SJCRH30 (cell line): ENCODE data around the gene TRMT11. TPM values are rescaled to one million over a fixed set of nuclear protein-coding genes. Genes with fewer than 3 reads are reported as not detected.
"Not testable (repeated sequence)": the region's sequence is repeated elsewhere in the genome, so short reads cannot be mapped to it uniquely, and the experiment has no call there.

Experiments
- DNase-seq, 2 experiments: peaks; one replicate each; pipeline ENCODE4 v3.0.0-alpha.2; 2015 to 2020
- H3K27ac ChIP-seq: fragments of 250-450 bp; sonication (Bioruptor Pico); 2 replicates; pipeline ENCODE4 v1.5.1; 2020; ENCODE audit warnings: mild to moderate bottlenecking, moderate library complexity
- H3K27me3 ChIP-seq: fragments of 250-450 bp; sonication (Bioruptor Pico); 2 replicates; pipeline ENCODE4 v1.5.1; 2020; ENCODE audit warnings: mild to moderate bottlenecking, moderate library complexity
- H3K36me3 ChIP-seq: fragments of 250-450 bp; sonication (Bioruptor Pico); 2 replicates; pipeline ENCODE4 v1.5.1; 2020; ENCODE audit warnings: mild to moderate bottlenecking, moderate library complexity
- H3K4me1 ChIP-seq: fragments of 250-450 bp; sonication (Bioruptor Pico); 2 replicates; pipeline ENCODE4 v1.5.1; 2020; ENCODE audit warnings: mild to moderate bottlenecking, moderate library complexity
- H3K4me3 ChIP-seq: fragments of 250-450 bp; sonication (Bioruptor Pico); 2 replicates; pipeline ENCODE4 v1.5.1; 2020; ENCODE audit warnings: mild to moderate bottlenecking, moderate library complexity
- H3K9me3 ChIP-seq: fragments of 250-450 bp; sonication (Bioruptor Pico); replicated peaks from 2 replicates; pipeline ENCODE4 v1.5.1; 2020; ENCODE audit warnings: mild to moderate bottlenecking, moderate library complexity
- total RNA-seq: library from RNA; depleted of rRNA; stranded (reverse); fragments of >200 nt; shearing (Covaris generic); gene quantifications from 2 replicates; pipeline ENCODE4 v1.2.3, GENCODE V29; 2014

TRMT11 gene
- total RNA-seq, 1 experiment from 2014 or later: 30.2 TPM

DNA sequence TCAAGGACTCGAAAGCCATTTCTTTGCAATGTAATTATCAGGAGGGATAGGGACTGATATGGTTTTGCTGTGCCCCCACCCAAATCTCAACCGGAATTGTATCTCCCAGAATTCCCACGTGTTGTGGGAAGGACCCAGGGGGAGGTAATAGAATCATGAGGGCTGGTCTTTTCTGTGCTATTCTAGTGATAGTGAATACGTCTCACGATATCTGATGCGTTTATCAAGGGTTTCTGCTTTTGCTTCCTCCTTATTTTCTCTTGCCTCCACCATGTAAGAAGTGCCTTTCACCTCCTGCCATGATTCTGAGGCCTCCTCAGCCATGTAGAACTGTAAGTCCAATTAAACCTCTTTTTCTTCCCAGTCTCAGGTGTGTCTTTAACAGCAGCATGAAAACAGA, 35.6 kb upstream of the TRMT11 start:
- not testable (repeated sequence) for H3K4me1 ChIP-seq, DNase-seq, H3K9me3 ChIP-seq, H3K27ac ChIP-seq, H3K36me3 ChIP-seq, H3K27me3 ChIP-seq, H3K4me3 ChIP-seq

DNA sequence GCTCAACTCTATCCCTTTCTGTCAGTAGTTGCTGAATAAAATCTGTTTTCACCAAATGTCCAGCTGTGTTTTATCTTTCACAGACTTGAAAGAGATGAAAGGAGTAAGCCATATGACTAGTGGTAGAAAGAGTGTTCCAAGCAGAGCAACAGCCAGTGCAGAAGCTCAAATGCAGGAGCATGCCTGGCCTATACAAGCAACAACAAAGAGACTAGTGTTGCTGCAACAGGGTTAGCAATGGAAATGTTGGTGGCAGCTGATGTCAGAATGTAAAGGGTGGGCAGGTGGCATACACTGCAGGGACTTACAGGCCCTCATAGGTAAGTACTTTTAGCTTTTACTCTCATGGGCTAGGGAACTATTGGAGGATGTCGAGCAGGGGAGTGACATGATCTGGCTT, 35.0 kb upstream of the TRMT11 start:
- Histone ChIP-seq H3K9me3 (no peaks in the 10 kb centered on the region), H3K27me3 (no peaks in the 10 kb centered on the region), H3K4me1 (peaks cover 3% of the 10 kb centered on the region; the same call in 1 of the 2 replicates), H3K4me3 (no peak overlapping the region), H3K36me3 (no peaks in the 10 kb centered on the region), H3K27ac (no peak overlapping the region)
- no peak for DNase-seq

DNA sequence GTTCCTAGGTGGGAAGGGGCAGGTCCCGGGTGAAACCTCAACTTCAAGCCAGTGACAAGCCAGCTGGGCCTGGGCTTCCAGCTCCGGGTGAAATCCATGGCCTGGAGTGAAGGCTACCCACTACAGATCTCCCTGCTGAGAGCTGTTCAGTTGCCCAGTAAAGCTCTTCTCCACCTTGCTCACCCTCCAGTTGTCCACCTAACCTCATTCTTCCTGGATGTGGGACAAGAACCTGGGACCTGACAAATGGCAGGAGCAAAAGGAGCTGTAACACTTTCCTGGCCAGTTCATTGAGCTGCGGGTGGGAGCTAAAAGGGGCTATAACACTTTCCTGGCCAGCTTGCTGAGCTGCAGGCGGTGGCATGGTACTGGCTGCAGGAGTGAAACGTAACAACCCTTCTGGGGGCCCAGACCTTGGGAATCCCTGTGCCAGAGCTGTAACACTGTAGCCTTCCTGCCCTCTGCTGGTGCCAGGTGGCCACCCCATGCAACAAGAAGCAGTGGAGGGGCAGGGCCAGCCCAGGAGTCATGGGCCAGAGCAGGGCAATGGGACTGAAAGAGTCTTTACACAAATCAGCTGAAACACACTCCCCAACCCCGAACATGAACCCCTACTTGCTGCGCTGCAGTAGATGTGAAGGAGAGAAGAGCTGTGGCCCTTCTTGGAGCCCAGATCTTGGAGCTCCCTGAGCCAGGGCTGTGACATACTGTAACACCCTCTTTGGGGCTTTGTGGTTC, 33.4 kb upstream of the TRMT11 start:
- Histone ChIP-seq H3K4me1 (0 out of 2 replicates have a peak, but pooled peaks cover 2% of the 10 kb centered on the region), H3K4me3 (no peak overlapping the region), H3K36me3 (no peaks in the 10 kb centered on the region), H3K27me3 (no peaks in the 10 kb centered on the region), H3K27ac (no peak overlapping the region), H3K9me3 (no peaks in the 10 kb centered on the region)
- peak; percentile 36 to 46 for DNase-seq

DNA sequence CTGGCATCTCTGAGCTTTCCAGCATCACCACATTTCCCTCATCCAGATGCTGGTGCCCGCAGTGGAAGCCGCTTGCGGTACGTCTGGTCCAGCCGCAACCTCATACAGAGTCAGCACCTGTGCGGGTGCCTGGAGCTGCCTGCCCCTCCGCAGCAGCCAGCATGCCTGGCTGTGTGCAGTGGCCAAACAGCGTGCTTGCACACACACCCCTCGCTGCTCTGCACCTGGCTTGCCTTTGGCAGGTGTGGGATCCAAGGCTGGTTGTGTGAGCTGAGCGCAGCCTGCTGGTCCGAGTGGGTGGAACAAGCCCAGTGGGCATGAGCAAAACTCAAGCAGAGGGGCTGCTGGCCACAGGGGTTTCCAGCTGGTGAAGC, 32.9 kb upstream of the TRMT11 start:
- H3K4me1 ChIP-seq: 0 out of 2 replicates have a peak, but pooled peaks cover 3% of the 10 kb centered on the region
- H3K4me3 ChIP-seq: no peak overlapping the region
- no peaks in the 10 kb centered on the region for H3K27me3 ChIP-seq
- no peak overlapping the region for H3K27ac ChIP-seq
- DNase-seq: no peak
- H3K9me3 ChIP-seq: no peaks in the 10 kb centered on the region
- H3K36me3 ChIP-seq: no peaks in the 10 kb centered on the region

DNA sequence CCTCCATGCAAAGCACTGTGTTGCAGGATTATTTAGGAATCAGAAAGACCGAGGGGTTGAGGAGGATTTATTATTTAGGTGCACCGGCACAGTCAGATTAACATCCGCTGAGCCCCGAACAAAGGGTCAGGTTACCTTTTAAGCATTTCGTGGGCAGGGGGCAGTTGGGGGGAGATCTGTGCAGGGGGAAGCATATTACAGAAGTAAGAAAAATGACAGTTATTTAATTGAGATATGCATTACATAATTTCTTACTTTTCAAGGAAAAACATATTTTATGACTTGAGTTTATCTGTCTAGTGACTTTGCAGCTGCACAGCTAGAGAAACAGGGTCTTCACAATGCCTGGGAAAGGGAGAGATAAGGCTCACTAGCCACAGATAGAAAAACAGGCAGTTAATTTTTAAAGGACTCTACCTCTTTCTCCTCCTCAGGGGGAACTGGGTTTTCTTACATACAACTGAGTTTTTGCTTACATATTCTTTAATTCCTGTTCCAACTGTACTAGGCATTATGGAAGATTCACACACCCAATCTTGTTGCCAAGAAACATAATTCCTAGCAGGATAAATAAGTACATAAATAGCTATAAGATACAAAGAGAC, 31.5 kb upstream of the TRMT11 start:
- no peak overlapping the region for H3K4me3 ChIP-seq
- H3K27ac ChIP-seq: no peak overlapping the region
- DNase-seq: no peak
- no peaks in the 10 kb centered on the region for H3K27me3 ChIP-seq
- no peaks in the 10 kb centered on the region for H3K9me3 ChIP-seq
- H3K36me3 ChIP-seq: no peaks in the 10 kb centered on the region
- 0 out of 2 replicates have a peak, but pooled peaks cover 3% of the 10 kb centered on the region for H3K4me1 ChIP-seq

DNA sequence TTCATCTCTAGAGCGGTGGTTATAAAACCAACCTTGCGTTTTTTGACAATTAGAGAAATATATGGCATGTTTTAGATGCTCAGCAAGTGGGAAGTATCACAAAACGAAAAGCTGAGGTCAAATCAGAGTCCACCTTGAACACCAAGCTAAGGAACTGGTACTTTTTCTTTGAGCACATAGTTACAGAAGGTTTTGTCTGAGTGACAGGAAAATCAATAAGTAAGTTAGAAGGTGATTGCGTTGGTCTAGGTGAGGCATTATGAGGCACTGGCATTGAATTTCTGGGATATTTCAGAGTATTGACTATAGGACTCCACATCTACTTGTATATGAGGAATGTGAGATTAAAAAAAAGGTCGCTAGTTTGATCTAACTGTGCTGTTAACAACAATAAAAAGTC, 30.4 kb upstream of the TRMT11 start:
- Histone ChIP-seq H3K4me3 (peak overlapping the region; percentile 74), H3K27ac (peak overlapping the region; percentile 36; the same call in 1 of the 2 replicates), H3K36me3 (no peaks in the 10 kb centered on the region)

DNA sequence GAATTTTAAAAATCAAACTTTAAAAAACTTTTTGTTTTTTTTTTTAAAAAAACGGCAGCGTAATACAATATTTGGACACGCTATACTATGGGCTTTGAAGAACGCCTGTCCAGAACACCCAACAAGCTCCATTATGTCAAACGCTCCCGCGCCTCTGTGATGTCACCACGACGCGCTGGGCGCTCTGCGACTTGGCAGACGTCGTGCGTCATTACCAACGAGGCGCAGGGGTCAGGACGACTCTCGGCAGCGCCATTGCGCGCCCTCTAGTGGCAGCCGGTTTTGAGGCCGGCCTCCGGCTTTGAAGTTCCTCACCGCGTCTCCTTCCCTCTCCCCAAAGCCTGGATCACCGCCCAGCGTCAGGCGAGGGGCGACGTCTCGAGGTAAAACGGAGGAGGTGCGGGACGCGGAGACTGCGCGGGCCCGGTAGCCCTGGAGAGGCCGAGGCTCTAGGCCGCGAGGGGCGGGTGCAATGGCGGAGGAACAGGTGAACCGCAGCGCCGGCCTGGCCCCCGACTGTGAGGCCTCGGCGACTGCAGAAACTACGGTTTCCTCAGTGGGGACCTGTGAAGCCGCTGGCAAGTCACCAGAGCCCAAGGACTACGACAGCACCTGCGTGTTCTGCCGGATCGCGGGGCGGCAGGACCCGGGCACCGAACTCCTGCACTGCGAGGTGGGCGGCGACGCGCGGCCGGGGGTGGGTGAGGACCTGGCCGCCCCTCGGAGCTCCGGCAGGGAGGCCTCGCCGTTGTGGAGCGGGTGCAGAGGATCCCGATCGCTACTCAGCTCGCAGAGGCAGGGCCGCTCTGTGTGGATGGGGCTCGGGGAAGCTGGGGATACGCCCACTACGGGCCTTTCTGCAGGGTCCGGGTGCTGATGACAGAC, 29.6 kb upstream of the TRMT11 start, which contains the start of gene HINT3:
Gene HINT3, plus strand, starts transcription at position 265 of the 885 bp plus-strand sequence. Its CDS starts 208 bp downstream, at position 473.
- peak; percentile 95 to 97 for DNase-seq
- Histone ChIP-seq H3K4me1 (0 out of 2 replicates have a peak, but pooled peaks cover 3% of the 10 kb centered on the region), H3K36me3 (no peaks in the 10 kb centered on the region), H3K4me3 (peak within 1 kb of the TSS; percentile 74), H3K27me3 (no peaks in the 10 kb centered on the region), H3K9me3 (no peaks in the 10 kb centered on the region), H3K27ac (peak within 1 kb of the TSS; percentile 36)

More for the DNA sequence above, 30.4 kb upstream of the TRMT11 start:
- Histone ChIP-seq H3K4me1 (0 out of 2 replicates have a peak, but pooled peaks cover 3% of the 10 kb centered on the region), H3K27me3 (no peaks in the 10 kb centered on the region), H3K9me3 (no peaks in the 10 kb centered on the region)
- DNase-seq: no peak

DNA sequence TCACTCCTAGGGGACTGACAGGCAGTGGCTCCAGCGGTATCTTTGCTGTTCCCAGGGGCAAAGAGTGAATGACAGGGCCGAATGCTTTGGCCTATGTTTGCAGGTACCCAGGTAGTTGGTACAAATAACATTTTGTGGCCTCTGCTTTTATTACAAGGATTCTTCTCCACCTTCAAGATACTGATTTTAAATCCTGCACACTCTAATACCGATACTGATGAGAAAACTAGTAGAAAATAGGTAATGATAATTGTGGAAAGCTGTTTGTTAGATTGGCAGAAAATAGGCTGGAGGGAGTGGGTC, 29.0 kb upstream of the TRMT11 start:
- H3K27ac ChIP-seq: no peak overlapping the region
- no peak for DNase-seq
- H3K9me3 ChIP-seq: no peaks in the 10 kb centered on the region

DNA sequence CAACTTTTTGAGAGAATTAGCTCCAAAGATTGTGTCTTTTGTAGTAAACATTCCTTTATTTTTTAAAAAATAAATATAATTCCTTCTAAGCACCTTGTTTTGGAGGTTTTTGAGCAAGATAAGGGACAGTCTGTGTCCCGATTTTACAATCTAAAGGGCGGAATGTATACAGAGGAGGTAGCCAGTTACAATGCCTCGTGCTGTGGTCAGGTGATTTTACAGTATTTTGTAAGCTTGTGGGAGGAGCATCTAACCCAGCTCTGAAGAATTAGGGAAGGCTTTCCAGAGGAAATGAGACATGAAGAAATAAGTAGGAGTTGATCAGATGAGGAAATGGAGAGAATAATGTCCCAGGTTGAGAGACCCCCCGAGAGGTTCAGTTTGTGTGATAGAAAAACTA, 28.5 kb upstream of the TRMT11 start:
- H3K9me3 ChIP-seq: no peaks in the 10 kb centered on the region
- DNase-seq: peak in 1 of 2 experiments; percentile 23
- H3K27me3 ChIP-seq: no peaks in the 10 kb centered on the region
- H3K36me3 ChIP-seq: no peaks in the 10 kb centered on the region
- no peak overlapping the region for H3K27ac ChIP-seq
- H3K4me3 ChIP-seq: peak overlapping the region; percentile 74
- 0 out of 2 replicates have a peak, but pooled peaks cover 3% of the 10 kb centered on the region for H3K4me1 ChIP-seq

More for the DNA sequence above, 29.0 kb upstream of the TRMT11 start:
- Histone ChIP-seq H3K4me3 (peak overlapping the region; percentile 74), H3K27me3 (no peaks in the 10 kb centered on the region), H3K4me1 (0 out of 2 replicates have a peak, but pooled peaks cover 3% of the 10 kb centered on the region), H3K36me3 (no peaks in the 10 kb centered on the region)

DNA sequence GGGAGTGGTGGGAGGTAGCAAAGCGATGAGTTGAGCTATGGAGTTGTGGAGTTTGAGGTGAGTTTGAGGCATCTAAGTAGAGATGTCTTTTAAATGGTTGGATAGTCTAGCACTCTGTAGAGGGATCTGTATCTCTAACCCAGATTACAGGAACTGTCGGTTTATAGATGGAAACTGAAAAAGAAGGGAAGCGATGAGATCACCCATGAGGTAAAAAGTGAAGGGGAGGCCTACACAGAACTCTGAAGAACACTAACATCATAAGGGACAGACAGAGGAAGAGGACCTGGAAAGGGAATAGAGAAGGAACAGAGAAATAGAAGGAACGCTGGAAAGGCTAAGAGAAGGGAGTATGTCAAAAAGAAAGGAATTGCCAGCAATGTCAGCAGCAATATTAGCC, 27.3 kb upstream of the TRMT11 start:
- Histone ChIP-seq H3K9me3 (no peaks in the 10 kb centered on the region), H3K36me3 (no peaks in the 10 kb centered on the region), H3K27me3 (no peaks in the 10 kb centered on the region), H3K27ac (no peak overlapping the region), H3K4me3 (no peak overlapping the region), H3K4me1 (0 out of 2 replicates have a peak, but pooled peaks cover 3% of the 10 kb centered on the region)
- DNase-seq: no peak

DNA sequence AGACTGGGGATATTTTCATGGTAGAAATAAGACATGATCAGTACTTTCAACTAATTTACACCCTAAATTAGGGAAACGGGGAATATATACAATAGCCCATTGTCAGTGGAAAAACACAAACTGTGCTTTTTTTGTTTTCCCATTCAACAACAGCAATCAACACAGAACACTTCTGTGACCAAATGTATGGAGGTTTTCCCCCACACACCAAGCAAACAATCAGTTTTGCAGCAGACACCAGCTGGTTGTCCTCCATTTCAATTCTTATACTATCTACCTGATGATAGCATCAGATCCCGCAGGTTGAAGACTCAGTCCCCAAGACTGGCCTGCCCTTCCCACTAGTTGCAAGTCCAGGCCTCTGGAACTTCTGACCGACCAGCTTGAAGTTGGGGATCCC, 25.2 kb upstream of the TRMT11 start:
- H3K4me1 ChIP-seq: 0 out of 2 replicates have a peak, but pooled peaks cover 3% of the 10 kb centered on the region
- no peaks in the 10 kb centered on the region for H3K9me3 ChIP-seq
- H3K36me3 ChIP-seq: no peaks in the 10 kb centered on the region
- DNase-seq: no peak
- no peaks in the 10 kb centered on the region for H3K27me3 ChIP-seq
- H3K27ac ChIP-seq: no peak overlapping the region
- H3K4me3 ChIP-seq: no peak overlapping the region

DNA sequence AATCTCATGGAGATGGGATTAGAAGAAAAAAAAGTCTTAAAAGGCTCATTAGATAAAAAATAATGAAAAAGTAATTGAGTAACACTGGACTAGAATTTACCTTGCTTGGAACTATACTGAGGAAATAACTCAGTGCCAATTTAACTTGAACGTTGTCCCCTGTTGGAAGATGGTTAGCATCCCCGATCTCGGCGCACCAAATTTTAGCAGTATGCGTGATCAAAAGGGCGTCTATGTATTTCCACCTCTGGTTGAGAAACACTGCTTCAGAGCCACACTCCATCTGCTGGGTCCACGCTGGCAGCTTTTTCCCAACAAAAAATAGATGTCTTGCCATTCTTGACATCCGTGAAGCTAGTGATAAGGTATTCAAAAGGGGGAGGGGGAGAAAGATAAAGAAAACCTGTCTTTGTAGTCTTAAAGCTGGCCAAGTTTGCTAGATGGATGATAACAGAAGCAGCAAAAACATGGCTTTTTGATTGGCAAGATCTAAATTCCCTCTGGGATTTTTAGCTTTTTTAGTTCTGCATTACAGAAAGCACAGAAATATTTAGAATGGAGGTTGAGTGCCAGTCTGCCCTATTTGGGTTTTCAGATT, 23.3 kb upstream of the TRMT11 start:
- no peak for DNase-seq
- Histone ChIP-seq H3K9me3 (no peaks in the 10 kb centered on the region), H3K36me3 (no peaks in the 10 kb centered on the region), H3K4me1 (0 out of 2 replicates have a peak, but pooled peaks cover under 1% of the 10 kb centered on the region), H3K27me3 (no peaks in the 10 kb centered on the region), H3K27ac (no peak overlapping the region), H3K4me3 (no peak overlapping the region)

DNA sequence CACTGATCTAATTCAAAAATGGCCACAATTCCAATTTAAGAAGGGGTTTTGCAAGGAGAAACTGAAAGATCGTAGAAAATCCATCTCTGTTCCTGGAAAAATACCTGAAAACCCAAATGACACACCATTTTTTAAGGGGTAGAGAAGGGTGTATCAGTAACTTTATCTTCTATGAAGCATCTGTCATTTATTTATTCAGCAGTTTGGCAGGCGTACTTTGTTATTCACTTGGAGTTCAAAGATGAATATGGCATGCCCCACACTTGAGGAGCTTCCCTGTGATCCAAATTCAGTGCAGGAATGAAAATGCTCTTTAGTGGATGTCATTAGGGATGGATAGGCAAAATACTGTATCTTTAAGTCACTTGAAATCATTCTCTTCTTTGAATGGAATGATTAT, 22.5 kb upstream of the TRMT11 start:
- no peak for DNase-seq
- Histone ChIP-seq H3K4me3 (no peak overlapping the region), H3K9me3 (no peaks in the 10 kb centered on the region), H3K4me1 (no peaks in the 10 kb centered on the region), H3K27me3 (no peaks in the 10 kb centered on the region), H3K36me3 (no peaks in the 10 kb centered on the region), H3K27ac (no peak overlapping the region)

DNA sequence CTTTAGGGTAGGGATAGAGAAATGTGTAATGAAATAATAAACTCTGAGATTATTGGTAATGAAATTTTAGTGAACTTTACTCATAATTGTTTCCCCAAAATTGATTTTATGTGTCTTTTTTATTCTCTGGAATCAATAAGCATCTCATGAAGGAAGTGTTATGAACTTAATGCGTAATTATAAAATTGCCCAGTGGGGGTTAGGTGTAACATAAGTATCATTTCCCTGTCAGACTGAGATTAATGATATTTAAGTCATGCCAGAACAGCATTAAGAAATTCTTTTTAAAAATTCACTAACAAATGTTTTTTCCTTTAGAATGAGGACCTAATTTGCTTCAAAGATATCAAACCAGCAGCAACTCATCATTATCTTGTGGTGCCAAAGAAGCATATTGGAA, 19.8 kb upstream of the TRMT11 start:
- no peaks in the 10 kb centered on the region for H3K36me3 ChIP-seq
- H3K4me1 ChIP-seq: no peaks in the 10 kb centered on the region
- DNase-seq: no peak
- H3K27me3 ChIP-seq: no peaks in the 10 kb centered on the region
- H3K9me3 ChIP-seq: no peaks in the 10 kb centered on the region
- H3K4me3 ChIP-seq: no peak overlapping the region
- H3K27ac ChIP-seq: no peak overlapping the region
